Common myeloid progenitor, CD34-positive (primary cell): ENCODE data around the gene CRYL1.

Source experiments
- CTCF ChIA-PET: fragments of 350-600 bp; sonication (Branson Sonifier 250); formaldehyde crosslinking; loops from one replicate; lab custom pipeline; 2021; ENCODE audit warnings: antibody characterized with exemption; lab: Charles Lee
- POLR2A ChIA-PET: fragments of 350-600 bp; sonication (Branson Sonifier 250); formaldehyde crosslinking; loops from one replicate; lab custom pipeline; 2021; ENCODE audit warnings: antibody characterized with exemption; lab: Charles Lee
- DNase-seq, 3 donors: peaks; one replicate each; pipeline versions ENCODE4 v3.0.0 to v3.0.0-alpha.2; 2013
- H3K27ac ChIP-seq, 2 experiments: 1 replicate in 1 of 2; 2 replicates in 1 of 2; pipeline ENCODE4 v1.7.0; 2013; ENCODE audit warnings: inconsistent platforms in 2 of 2, low read length in 2 of 2, mild to moderate bottlenecking in 2 of 2, low read depth in 1 of 2, moderate library complexity in 1 of 2; ENCODE audit not compliant: severe bottlenecking in 2 of 2, insufficient read depth in 1 of 2, poor library complexity in 1 of 2
- H3K27me3 ChIP-seq, 5 experiments: replicated peaks in 2 of 5; 1 replicate in 3 of 5; 2 replicates in 2 of 5; pipeline versions ENCODE4 v1.6.1 to v1.7.0; 2013; ENCODE audit warnings: low read length in 4 of 5, mild to moderate bottlenecking in 2 of 5, moderate library complexity in 2 of 5, inconsistent platforms in 1 of 5; ENCODE audit not compliant: insufficient read depth in 5 of 5, control insufficient read depth in 4 of 5
- H3K36me3 ChIP-seq, 4 experiments: 1 replicate in 2 of 4; 2 replicates in 2 of 4; pipeline versions ENCODE4 v1.6.1 to v1.7.0; 2013; ENCODE audit warnings: low read length in 3 of 4, control low read depth in 1 of 4, mild to moderate bottlenecking in 1 of 4; ENCODE audit not compliant: control insufficient read depth in 4 of 4, insufficient read depth in 4 of 4
- H3K4me1 ChIP-seq, 4 experiments: 1 replicate in 3 of 4; 2 replicates in 1 of 4; pipeline versions ENCODE4 v1.6.1 to v1.7.1; 2013; ENCODE audit warnings: low read length in 3 of 4, mild to moderate bottlenecking in 3 of 4, control low read depth in 1 of 4, inconsistent platforms in 1 of 4, moderate library complexity in 1 of 4; ENCODE audit not compliant: control insufficient read depth in 4 of 4, insufficient read depth in 4 of 4; ENCODE audit errors: control extremely low read depth in 1 of 4
- H3K4me3 ChIP-seq, 7 experiments: 1 replicate in 4 of 7; 2 replicates in 3 of 7; pipeline versions ENCODE4 v1.5.1 to v1.7.0; 2013; ENCODE audit warnings: mild to moderate bottlenecking in 7 of 7, low read length in 6 of 7, moderate library complexity in 6 of 7, inconsistent platforms in 2 of 7, low read depth in 2 of 7, control low read depth in 1 of 7; ENCODE audit not compliant: insufficient read depth in 4 of 7, control insufficient read depth in 1 of 7; ENCODE audit errors: extremely low read depth in 1 of 7
- H3K9me3 ChIP-seq, 5 experiments: 1 replicate in 4 of 5; 2 replicates in 1 of 5; pipeline versions ENCODE4 v1.6.1 to v1.7.1; 2013; ENCODE audit warnings: low read length in 4 of 5, mild to moderate bottlenecking in 2 of 5, inconsistent platforms in 1 of 5, low read depth in 1 of 5, moderate library complexity in 1 of 5; ENCODE audit not compliant: control insufficient read depth in 4 of 5, insufficient read depth in 2 of 5; ENCODE audit errors: control extremely low read depth in 1 of 5
- WGBS: methylation state at CpG from one replicate; pipeline ENCODE4 v1.1.5; 2013; ENCODE audit not compliant: insufficient coverage; 5-methylcytosine and 5-hydroxymethylcytosine counted together

The CRYL1 gene

GRCh38 chr13:20553311-20553710, 27.7 kb upstream of the CRYL1 start:
- 100% methylated on average over 2 of the region's 3 CpGs for WGBS
- Histone ChIP-seq H3K4me3 (no peak overlapping the region), H3K4me1 (peaks cover 0 to 4% (median 0%) of the 10 kb centered on the region in 4 experiments), H3K27me3 (no peaks in the 10 kb centered on the region), H3K27ac (no peak overlapping the region), H3K36me3 (no peaks in the 10 kb centered on the region), H3K9me3 (no peaks in the 10 kb centered on the region)
- DNase-seq = no peak
- POLR2A ChIA-PET = no interaction called here
- CTCF ChIA-PET = interaction anchor here (0.7 to 11.7 kb wide), 4 partner anchors 9 to 161 kb away, joined by 3 to 96 read pairs (median 6); no protein-coding TSS in a partner anchor

GRCh38 chr13:20550799-20551198, 25.1 kb upstream of the CRYL1 start:
- Histone ChIP-seq H3K9me3 (no peaks in the 10 kb centered on the region), H3K36me3 (no peaks in the 10 kb centered on the region), H3K4me1 (peaks cover 1 to 17% (median 10%) of the 10 kb centered on the region in 4 experiments), H3K4me3 (no peak overlapping the region), H3K27ac (no peak overlapping the region), H3K27me3 (no peaks in the 10 kb centered on the region)
- ChIA-PET POLR2A (no interaction called here), CTCF (interaction anchor here (0.6 to 11.7 kb wide), 5 partner anchors 21 to 374 kb away, joined by 3 to 96 read pairs (median 5); no protein-coding TSS in a partner anchor)
- WGBS = 61% methylated on average over 2 of the region's 5 CpGs
- peak; percentile 41 to 68 (median 63) for DNase-seq

- peaks cover 4 to 26% (median 15%) of the 10 kb centered on the region in 4 experiments for H3K4me1 ChIP-seq
- H3K4me3 ChIP-seq = no peak overlapping the region
- DNase-seq = no peak
- no peaks in the 10 kb centered on the region for H3K36me3 ChIP-seq
- no peaks in the 10 kb centered on the region for H3K9me3 ChIP-seq
- POLR2A ChIA-PET = no interaction called here
- no peaks in the 10 kb centered on the region for H3K27me3 ChIP-seq
- CTCF ChIA-PET = interaction anchor here (1.0 to 11.7 kb wide), 3 partner anchors 21 to 54 kb away, joined by 3 to 96 read pairs (median 4); no protein-coding TSS in a partner anchor
- H3K27ac ChIP-seq = no peak overlapping the region
- 100% methylated on average over 2 of the region's 4 CpGs for WGBS
Observed at GRCh38 chr13:20547479-20547908, 21.8 kb upstream of the CRYL1 start.

- H3K27me3 ChIP-seq = no peaks in the 10 kb centered on the region
- peaks cover 4 to 26% (median 15%) of the 10 kb centered on the region in 4 experiments for H3K4me1 ChIP-seq
- CTCF ChIA-PET = interaction anchor here (1.5 to 11.7 kb wide), 6 partner anchors 10 to 282 kb away, joined by 4 to 96 read pairs (median 6); no protein-coding TSS in a partner anchor
- H3K4me3 ChIP-seq = peak overlapping the region in 1 of 7 experiments; percentile 16
- no peaks in the 10 kb centered on the region for H3K36me3 ChIP-seq
- WGBS = no CpG with 5 or more reads among the region's 1 CpG
- no peak overlapping the region for H3K27ac ChIP-seq
- no peaks in the 10 kb centered on the region for H3K9me3 ChIP-seq
- peak; percentile 40 to 80 (median 71) for DNase-seq
- POLR2A ChIA-PET = no interaction called here
Observed at GRCh38 chr13:20546556-20546955, 20.9 kb upstream of the CRYL1 start.

- ChIA-PET POLR2A (no interaction called here), CTCF (interaction anchor here (1.1 to 3.0 kb wide), 5 partner anchors 8 to 53 kb away, joined by 3 to 10 read pairs (median 4); no protein-coding TSS in a partner anchor)
- no peaks in the 10 kb centered on the region for H3K9me3 ChIP-seq
- H3K36me3 ChIP-seq = no peaks in the 10 kb centered on the region
- H3K4me3 ChIP-seq = no peak overlapping the region
- no peak overlapping the region for H3K27ac ChIP-seq
- peaks cover 4 to 26% (median 13%) of the 10 kb centered on the region in 4 experiments for H3K4me1 ChIP-seq
- WGBS = 48% methylated on average over 7 of the region's 7 CpGs
- no peaks in the 10 kb centered on the region for H3K27me3 ChIP-seq
- peak in 2 of 3 donors; percentile 38 to 49 for DNase-seq
Observed at GRCh38 chr13:20544201-20544923, 18.7 kb upstream of the CRYL1 start.

GRCh38 chr13:20536992-20537391, 11.3 kb upstream of the CRYL1 start:
- DNase-seq = no peak
- no peaks in the 10 kb centered on the region for H3K36me3 ChIP-seq
- ChIA-PET POLR2A (no interaction called here), CTCF (interaction anchor here (0.6 kb wide), 1 partner anchor 64 kb away, joined by 3 read pairs; no protein-coding TSS in a partner anchor)
- no peaks in the 10 kb centered on the region for H3K4me1 ChIP-seq
- H3K27ac ChIP-seq = no peak overlapping the region
- peaks cover 0 to 6% (median 0%) of the 10 kb centered on the region in 5 experiments for H3K9me3 ChIP-seq
- no peak overlapping the region for H3K4me3 ChIP-seq
- H3K27me3 ChIP-seq = no peaks in the 10 kb centered on the region
